Mesothelial cell of epicardium (in vitro differentiated cells): Measurements from ENCODE around the gene MITF. TPM values are rescaled to one million over a fixed set of nuclear protein-coding genes. Genes with fewer than 3 reads are reported as not detected.

Source experiments
- DNase-seq, 2 experiments: peaks; one replicate each; pipeline ENCODE4 v3.0.0; 2021; ENCODE audit warnings: low spot score in 2 of 2; ENCODE audit not compliant: unreplicated experiment in 2 of 2
- H3K27ac Mint-ChIP-seq: 2 replicates; pipeline ENCODE4 v1.8.0; 2021; ENCODE audit warnings: mixed read lengths
- H3K27me3 Mint-ChIP-seq: 2 replicates; pipeline ENCODE4 v1.8.0; 2021; ENCODE audit warnings: low read depth, mixed read lengths
- H3K36me3 Mint-ChIP-seq: 2 replicates; pipeline ENCODE4 v1.8.0; 2021; ENCODE audit warnings: mixed read lengths
- H3K4me1 Mint-ChIP-seq: 2 replicates; pipeline ENCODE4 v1.8.0; 2021; ENCODE audit warnings: mixed read lengths
- H3K4me3 Mint-ChIP-seq: 2 replicates; pipeline ENCODE4 v1.8.0; 2021; ENCODE audit warnings: mild to moderate bottlenecking, moderate library complexity, mixed read lengths
- H3K9me3 Mint-ChIP-seq: 2 replicates; pipeline ENCODE4 v1.8.0; 2021; ENCODE audit warnings: mixed read lengths
- CTCF ChIP-seq: fragments of 200-600 bp; sonication (generic); IDR thresholded peaks from one replicate; pipeline ENCODE4 v1.5.0; 2021; ENCODE audit warnings: antibody characterized with exemption; ENCODE audit not compliant: unreplicated experiment
- total RNA-seq: library from RNA; stranded (reverse); gene quantifications from 3 replicates; pipeline ENCODE4 v1.2.1, GENCODE V29; 2021

The MITF gene
- total RNA-seq, 1 donor from 2014 or later: 7.0 TPM

- H3K27me3 Mint-ChIP-seq: no peaks in the 10 kb centered on the region
- H3K4me3 Mint-ChIP-seq: no peak overlapping the region
- peaks cover 4% of the 10 kb centered on the region for H3K9me3 Mint-ChIP-seq
- no peak for TF ChIP-seq CTCF
- no peak for DNase-seq
- H3K36me3 Mint-ChIP-seq: no peaks in the 10 kb centered on the region
- no peak overlapping the region for H3K27ac Mint-ChIP-seq
- H3K4me1 Mint-ChIP-seq: peaks cover 5% of the 10 kb centered on the region
These were observed 27.0 kb upstream of the MITF start for GRCh38 chr3:69712269-69712668.

GRCh38 chr3:69712933-69713332, 26.3 kb upstream of the MITF start:
- no peak for TF ChIP-seq CTCF
- H3K9me3 Mint-ChIP-seq: peaks cover 4% of the 10 kb centered on the region
- H3K4me1 Mint-ChIP-seq: peaks cover 5% of the 10 kb centered on the region

GRCh38 chr3:69715204-69715603, 24.1 kb upstream of the MITF start:
- TF ChIP-seq CTCF: no peak
- no peaks in the 10 kb centered on the region for H3K27me3 Mint-ChIP-seq
- no peaks in the 10 kb centered on the region for H3K36me3 Mint-ChIP-seq
- no peak for DNase-seq
- no peak overlapping the region for H3K4me3 Mint-ChIP-seq
- H3K4me1 Mint-ChIP-seq: peaks cover 5% of the 10 kb centered on the region
- no peak overlapping the region for H3K27ac Mint-ChIP-seq
- peaks cover 4% of the 10 kb centered on the region for H3K9me3 Mint-ChIP-seq

More at GRCh38 chr3:69712933-69713332, 26.3 kb upstream of the MITF start:
- H3K36me3 Mint-ChIP-seq: no peaks in the 10 kb centered on the region
- H3K4me3 Mint-ChIP-seq: no peak overlapping the region
- H3K27ac Mint-ChIP-seq: no peak overlapping the region
- DNase-seq: no peak
- no peaks in the 10 kb centered on the region for H3K27me3 Mint-ChIP-seq

- peaks cover 4% of the 10 kb centered on the region for H3K9me3 Mint-ChIP-seq
- no peaks in the 10 kb centered on the region for H3K36me3 Mint-ChIP-seq
- H3K4me3 Mint-ChIP-seq: no peak overlapping the region
- TF ChIP-seq CTCF: no peak
- peaks cover 2% of the 10 kb centered on the region for H3K27me3 Mint-ChIP-seq
- no peak overlapping the region for H3K27ac Mint-ChIP-seq
- H3K4me1 Mint-ChIP-seq: peaks cover 5% of the 10 kb centered on the region
- DNase-seq: no peak
These were observed 23.1 kb upstream of the MITF start for GRCh38 chr3:69716119-69716518.

- no peak overlapping the region for H3K4me3 Mint-ChIP-seq
- no peaks in the 10 kb centered on the region for H3K4me1 Mint-ChIP-seq
- no peak for TF ChIP-seq CTCF
- no peaks in the 10 kb centered on the region for H3K36me3 Mint-ChIP-seq
- H3K27ac Mint-ChIP-seq: no peak overlapping the region
- no peaks in the 10 kb centered on the region for H3K9me3 Mint-ChIP-seq
- DNase-seq: no peak
- H3K27me3 Mint-ChIP-seq: peaks cover 2% of the 10 kb centered on the region
These were observed 20.2 kb upstream of the MITF start for GRCh38 chr3:69718866-69719586.
